Activated T-helper 2 cell treated with anti-CD3 and anti-CD28 coated beads, Interferon-gamma antibody, Interleukin-2, Interleukin-4, amounts not matched to agents 10 μg/mL and 5 μg/mL and 100 μg/mL, durations not matched to agents 14 hours and 24 hours and 36 hours (primary cell): Measurements from ENCODE around the gene TOGARAM1. TPM values are rescaled to one million over a fixed set of nuclear protein-coding genes. Genes with fewer than 3 reads are reported as not detected.

Source experiments
- DNase-seq: peaks from one replicate; pipeline ENCODE4 v3.0.0; 2021; ENCODE audit warnings: low spot score
- H3K27ac Mint-ChIP-seq: one replicate; pipeline ENCODE4 v1.8.0; 2021; ENCODE audit warnings: mixed read lengths
- H3K27me3 Mint-ChIP-seq: one replicate; pipeline ENCODE4 v1.8.0; 2021; ENCODE audit warnings: low read depth, mixed read lengths
- H3K36me3 Mint-ChIP-seq: one replicate; pipeline ENCODE4 v1.8.0; 2021; ENCODE audit warnings: low read depth, mixed read lengths
- H3K4me1 Mint-ChIP-seq: one replicate; pipeline ENCODE4 v1.8.0; 2021; ENCODE audit warnings: low read depth, mixed read lengths
- H3K4me3 Mint-ChIP-seq: one replicate; pipeline ENCODE4 v1.8.0; 2021; ENCODE audit warnings: low read depth, mild to moderate bottlenecking, moderate library complexity, mixed read lengths
- H3K9me3 Mint-ChIP-seq: one replicate; pipeline ENCODE4 v1.8.0; 2021; ENCODE audit warnings: mixed read lengths
- intact Hi-C: fragments of 100-400 bp; cut with micrococcal nuclease; formaldehyde crosslinking; loops from one replicate; pipeline ENCODE4 v1.15.1; 2023
- total RNA-seq: library from RNA; stranded (reverse); gene quantifications from 2 replicates; pipeline ENCODE4 v1.2.3, GENCODE V29; 2022

TOGARAM1 gene
- total RNA-seq, 1 donor from 2014 or later = 7.3 TPM

GRCh38 chr14:44951051-44951450, 10.9 kb upstream of the TOGARAM1 start:
- Mint-ChIP-seq H3K27ac (no peak overlapping the region), H3K4me1 (peaks cover 14% of the 10 kb centered on the region), H3K36me3 (peaks cover 40% of the 10 kb centered on the region), H3K27me3 (no peaks in the 10 kb centered on the region), H3K4me3 (no peak overlapping the region), H3K9me3 (peaks cover 15% of the 10 kb centered on the region)
- intact Hi-C loops = no loop called here
- DNase-seq = no peak

DNA sequence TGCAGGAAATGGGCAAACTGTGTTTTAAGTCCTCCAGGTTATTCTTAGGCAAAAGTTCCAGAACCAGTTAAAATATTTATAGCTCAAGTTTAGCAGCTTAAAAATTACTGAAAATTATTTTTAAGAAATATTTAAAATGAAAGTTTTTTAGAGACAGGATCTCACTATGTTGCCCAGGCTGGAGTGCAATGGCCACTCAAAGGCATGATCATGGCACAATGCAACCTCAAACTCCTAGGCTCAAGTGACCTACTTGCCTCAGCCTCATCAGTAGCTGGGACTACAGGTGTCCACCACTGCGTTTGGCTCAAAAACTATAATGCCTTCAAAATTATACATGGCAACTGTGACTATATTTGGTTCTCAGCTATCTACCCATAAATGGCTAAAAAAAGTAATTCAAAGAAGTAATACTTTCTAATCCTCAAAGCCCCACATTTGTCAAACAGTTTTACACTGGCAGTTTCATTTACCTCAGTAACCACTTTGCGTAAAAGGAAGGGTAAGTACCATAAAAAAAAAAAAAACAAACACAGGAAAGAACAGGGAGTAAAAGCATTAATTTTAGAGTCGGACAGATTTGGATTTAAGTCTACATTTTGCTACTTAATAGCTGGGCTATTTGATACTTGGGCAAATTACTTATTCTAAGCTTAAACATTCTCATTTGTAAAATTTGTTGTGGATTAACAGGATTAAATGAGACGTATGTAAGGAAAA, 9.4 kb upstream of the TOGARAM1 start:
- Mint-ChIP-seq H3K4me1 (peaks cover 16% of the 10 kb centered on the region), H3K4me3 (no peak overlapping the region), H3K36me3 (peaks cover 33% of the 10 kb centered on the region), H3K27me3 (no peaks in the 10 kb centered on the region), H3K27ac (peak overlapping the region; percentile 47), H3K9me3 (peaks cover 6% of the 10 kb centered on the region)
- DNase-seq = no peak
- intact Hi-C loops = no loop called here

DNA sequence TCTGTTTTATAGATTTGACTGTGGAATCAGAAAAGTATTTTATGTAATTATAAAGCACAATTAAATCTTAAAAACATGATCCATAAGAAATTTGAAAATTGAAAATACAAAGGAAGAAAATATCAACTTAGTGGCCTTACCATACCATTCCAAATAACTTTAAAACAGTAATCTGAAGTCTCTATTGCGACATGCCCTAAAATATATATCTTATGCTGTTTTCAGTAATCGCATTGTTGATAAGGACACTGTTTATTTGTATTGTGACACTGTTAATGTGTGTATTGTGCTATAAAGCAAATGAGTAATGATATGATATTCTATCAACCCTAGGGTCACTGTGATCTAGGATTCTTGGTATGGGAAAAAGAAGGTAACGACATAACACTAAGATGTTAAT, 7.2 kb upstream of the TOGARAM1 start:
- intact Hi-C loops = no loop called here
- H3K4me1 Mint-ChIP-seq = peaks cover 21% of the 10 kb centered on the region
- H3K4me3 Mint-ChIP-seq = no peak overlapping the region
- no peak for DNase-seq
- H3K27me3 Mint-ChIP-seq = no peaks in the 10 kb centered on the region
- no peak overlapping the region for H3K27ac Mint-ChIP-seq
- H3K9me3 Mint-ChIP-seq = no peaks in the 10 kb centered on the region
- peaks cover 21% of the 10 kb centered on the region for H3K36me3 Mint-ChIP-seq

GRCh38 chr14:44955528-44955927, 6.5 kb upstream of the TOGARAM1 start:
- Mint-ChIP-seq H3K36me3 (peaks cover 19% of the 10 kb centered on the region), H3K4me3 (no peak overlapping the region), H3K9me3 (no peaks in the 10 kb centered on the region), H3K27me3 (no peaks in the 10 kb centered on the region), H3K4me1 (peaks cover 28% of the 10 kb centered on the region), H3K27ac (no peak overlapping the region)
- DNase-seq = no peak
- intact Hi-C loops = no loop called here

- Mint-ChIP-seq H3K4me1 (peaks cover 28% of the 10 kb centered on the region), H3K9me3 (no peaks in the 10 kb centered on the region), H3K27ac (no peak overlapping the region), H3K36me3 (peaks cover 13% of the 10 kb centered on the region), H3K4me3 (no peak overlapping the region), H3K27me3 (no peaks in the 10 kb centered on the region)
- intact Hi-C loops = no loop called here
- no peak for DNase-seq
Measured at GRCh38 chr14:44956866-44957265, 5.1 kb upstream of the TOGARAM1 start.

GRCh38 chr14:44959538-44959937, 2.5 kb upstream of the TOGARAM1 start:
- no peak overlapping the region for H3K4me3 Mint-ChIP-seq
- H3K9me3 Mint-ChIP-seq = no peaks in the 10 kb centered on the region

GRCh38 chr14:44960146-44960545, 1.8 kb upstream of the TOGARAM1 start:
- Mint-ChIP-seq H3K9me3 (no peaks in the 10 kb centered on the region), H3K27ac (peak overlapping the region; percentile 4), H3K27me3 (no peaks in the 10 kb centered on the region), H3K4me3 (no peak overlapping the region), H3K4me1 (peaks cover 36% of the 10 kb centered on the region), H3K36me3 (peaks cover 10% of the 10 kb centered on the region)
- no peak for DNase-seq
- intact Hi-C loops = loop anchor here (2.0 to 5.0 kb wide), 2 partner anchors 15 to 307 kb away; no protein-coding TSS in a partner anchor

More at GRCh38 chr14:44959538-44959937, 2.5 kb upstream of the TOGARAM1 start:
- peaks cover 10% of the 10 kb centered on the region for H3K36me3 Mint-ChIP-seq
- DNase-seq = no peak
- peaks cover 33% of the 10 kb centered on the region for H3K4me1 Mint-ChIP-seq
- H3K27me3 Mint-ChIP-seq = no peaks in the 10 kb centered on the region
- no peak overlapping the region for H3K27ac Mint-ChIP-seq
- intact Hi-C loops = no loop called here

DNA sequence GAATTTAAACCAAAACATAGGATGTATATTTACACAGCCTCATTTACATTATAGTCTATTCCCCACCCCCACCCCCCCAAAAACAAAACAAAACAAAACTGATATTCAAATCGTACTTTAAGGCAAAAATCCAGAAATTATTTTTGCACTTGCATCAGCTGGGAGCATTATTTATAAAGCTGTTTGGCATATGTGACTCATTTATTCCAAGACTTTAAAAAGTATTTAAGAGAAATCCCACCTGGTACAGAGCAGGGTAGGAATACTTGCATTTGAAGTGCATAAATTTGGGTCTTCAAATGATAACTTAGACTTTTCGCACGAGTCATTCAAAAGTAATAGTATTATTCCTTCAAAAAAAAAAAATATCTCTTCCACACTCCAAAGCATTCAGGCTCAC, 1.3 kb upstream of the TOGARAM1 start:
- Mint-ChIP-seq H3K4me1 (peaks cover 40% of the 10 kb centered on the region), H3K9me3 (no peaks in the 10 kb centered on the region), H3K27ac (peak overlapping the region; percentile 4)

DNA sequence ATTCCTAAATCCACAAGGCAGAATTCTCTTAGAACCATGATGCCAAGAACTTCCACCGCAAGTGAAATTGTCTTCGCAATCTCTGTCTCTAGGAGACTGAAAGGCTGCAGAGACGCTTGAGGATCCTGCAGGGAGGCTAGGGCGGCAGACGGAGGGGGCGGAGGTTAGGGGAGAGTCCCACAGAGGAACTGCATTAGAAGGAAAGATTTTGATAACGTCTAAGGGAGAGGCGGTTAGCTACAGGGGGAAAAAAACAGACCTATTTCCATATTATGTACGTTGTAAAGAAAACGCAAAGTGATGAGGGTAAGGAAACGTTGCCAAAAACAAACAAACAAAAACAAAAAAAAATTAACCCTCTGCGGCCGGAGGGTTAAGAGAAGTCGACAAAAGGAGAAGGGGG, 838 bp upstream of the TOGARAM1 start:
- Mint-ChIP-seq H3K4me3 (no peak overlapping the region), H3K9me3 (no peaks in the 10 kb centered on the region)

More for the DNA sequence above, 1.3 kb upstream of the TOGARAM1 start:
- H3K36me3 Mint-ChIP-seq = peaks cover 12% of the 10 kb centered on the region
- no peak for DNase-seq
- H3K4me3 Mint-ChIP-seq = no peak overlapping the region
- H3K27me3 Mint-ChIP-seq = no peaks in the 10 kb centered on the region
- intact Hi-C loops = loop anchor here (1.0 to 5.0 kb wide), 4 partner anchors 16 to 307 kb away; partner anchors contain the start of gene PRPF39

DNA sequence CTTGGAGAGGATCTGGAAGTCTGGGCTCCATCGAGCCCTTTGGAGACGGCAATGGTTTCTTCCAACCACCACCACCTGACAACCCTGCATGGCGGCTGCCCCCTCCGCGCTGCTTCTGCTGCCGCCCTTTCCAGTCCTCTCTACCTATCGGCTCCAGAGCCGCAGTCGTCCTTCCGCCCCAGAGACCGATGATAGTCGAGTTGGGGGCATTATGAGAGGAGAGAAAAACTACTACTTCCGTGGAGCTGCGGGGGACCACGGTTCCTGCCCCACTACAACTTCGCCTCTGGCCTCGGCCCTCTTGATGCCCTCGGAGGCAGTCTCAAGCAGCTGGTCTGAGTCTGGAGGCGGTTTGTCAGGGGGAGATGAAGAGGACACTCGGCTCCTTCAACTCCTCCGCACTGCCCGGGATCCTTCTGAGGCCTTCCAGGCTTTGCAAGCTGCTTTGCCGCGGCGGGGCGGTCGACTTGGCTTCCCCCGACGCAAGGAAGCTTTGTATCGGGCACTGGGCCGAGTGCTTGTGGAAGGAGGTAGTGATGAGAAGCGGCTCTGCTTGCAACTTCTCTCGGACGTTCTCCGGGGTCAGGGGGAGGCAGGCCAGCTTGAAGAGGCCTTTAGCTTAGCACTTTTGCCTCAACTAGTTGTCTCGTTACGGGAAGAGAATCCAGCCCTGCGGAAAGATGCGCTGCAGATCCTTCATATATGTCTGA, 499 bp downstream of the TOGARAM1 start:
- Mint-ChIP-seq H3K4me3 (no peak overlapping the region), H3K9me3 (no peaks in the 10 kb centered on the region), H3K27me3 (no peaks in the 10 kb centered on the region), H3K36me3 (peaks cover 14% of the 10 kb centered on the region), H3K27ac (no peak overlapping the region), H3K4me1 (peaks cover 47% of the 10 kb centered on the region)
- DNase-seq = no peak
- intact Hi-C loops = loop anchor here (1.0 to 5.0 kb wide), 4 partner anchors 20 to 305 kb away; partner anchors contain the start of genes FKBP3 and MIS18BP1

More for the DNA sequence above, 838 bp upstream of the TOGARAM1 start:
- intact Hi-C loops = loop anchor here (1.0 to 5.0 kb wide), 4 partner anchors 16 to 306 kb away; partner anchors contain the start of gene PRPF39
- H3K27ac Mint-ChIP-seq = no peak overlapping the region
- H3K4me1 Mint-ChIP-seq = peaks cover 37% of the 10 kb centered on the region
- peaks cover 12% of the 10 kb centered on the region for H3K36me3 Mint-ChIP-seq
- DNase-seq = peak; percentile 49
- no peaks in the 10 kb centered on the region for H3K27me3 Mint-ChIP-seq

DNA sequence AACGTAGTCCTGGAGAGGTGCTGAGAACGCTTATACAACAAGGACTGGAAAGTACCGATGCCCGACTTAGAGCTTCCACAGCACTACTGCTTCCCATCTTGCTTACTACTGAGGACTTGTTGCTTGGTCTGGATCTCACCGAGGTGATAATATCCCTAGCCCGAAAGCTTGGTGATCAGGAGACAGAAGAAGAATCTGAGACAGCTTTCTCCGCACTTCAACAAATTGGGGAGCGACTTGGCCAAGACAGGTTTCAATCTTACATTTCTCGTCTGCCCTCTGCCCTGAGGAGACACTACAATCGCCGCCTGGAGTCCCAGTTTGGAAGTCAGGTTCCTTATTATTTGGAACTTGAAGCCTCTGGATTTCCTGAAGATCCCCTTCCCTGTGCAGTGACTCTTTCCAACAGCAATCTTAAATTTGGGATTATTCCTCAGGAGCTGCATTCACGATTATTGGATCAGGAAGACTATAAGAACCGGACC, 1.1 kb downstream of the TOGARAM1 start:
- H3K4me3 Mint-ChIP-seq = no peak overlapping the region
- H3K36me3 Mint-ChIP-seq = peaks cover 18% of the 10 kb centered on the region
- intact Hi-C loops = loop anchor here (2.0 to 5.0 kb wide), 2 partner anchors 20 to 304 kb away; no protein-coding TSS in a partner anchor
- no peaks in the 10 kb centered on the region for H3K27me3 Mint-ChIP-seq
- no peak overlapping the region for H3K27ac Mint-ChIP-seq
- peaks cover 48% of the 10 kb centered on the region for H3K4me1 Mint-ChIP-seq
- H3K9me3 Mint-ChIP-seq = no peaks in the 10 kb centered on the region
- no peak for DNase-seq

DNA sequence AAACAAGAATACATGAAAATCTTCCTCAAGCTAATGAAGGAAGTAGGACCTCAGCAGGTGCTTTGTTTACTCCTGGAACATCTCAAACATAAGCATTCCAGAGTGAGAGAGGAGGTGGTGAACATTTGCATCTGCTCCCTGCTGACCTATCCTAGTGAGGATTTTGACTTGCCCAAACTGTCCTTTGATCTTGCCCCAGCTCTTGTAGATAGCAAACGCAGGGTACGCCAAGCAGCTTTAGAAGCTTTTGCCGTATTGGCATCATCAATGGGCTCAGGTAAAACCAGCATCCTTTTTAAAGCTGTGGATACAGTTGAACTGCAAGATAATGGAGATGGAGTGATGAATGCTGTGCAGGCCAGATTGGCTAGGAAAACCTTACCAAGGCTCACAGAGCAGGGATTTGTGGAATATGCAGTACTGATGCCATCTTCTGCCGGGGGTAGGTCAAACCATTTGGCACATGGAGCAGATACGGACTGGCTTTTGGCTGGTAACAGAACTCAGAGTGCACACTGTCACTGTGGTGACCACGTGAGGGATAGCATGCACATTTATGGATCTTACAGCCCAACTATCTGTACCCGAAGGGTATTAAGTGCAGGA, 1.9 kb downstream of the TOGARAM1 start:
- H3K27me3 Mint-ChIP-seq = no peaks in the 10 kb centered on the region
- H3K36me3 Mint-ChIP-seq = peaks cover 25% of the 10 kb centered on the region
- intact Hi-C loops = loop anchor here (2.0 to 5.0 kb wide), 2 partner anchors 19 to 303 kb away; no protein-coding TSS in a partner anchor
- no peak for DNase-seq
- H3K9me3 Mint-ChIP-seq = no peaks in the 10 kb centered on the region
- H3K4me3 Mint-ChIP-seq = no peak overlapping the region
- peak overlapping the region; percentile 49 for H3K27ac Mint-ChIP-seq
- peaks cover 52% of the 10 kb centered on the region for H3K4me1 Mint-ChIP-seq
